ENCODE data around the gene SYNRG.
"Not testable (repeated sequence)": the region's sequence is repeated elsewhere in the genome, so short reads cannot be mapped to it uniquely, and the experiment has no call there.

Gene SYNRG

DNA sequence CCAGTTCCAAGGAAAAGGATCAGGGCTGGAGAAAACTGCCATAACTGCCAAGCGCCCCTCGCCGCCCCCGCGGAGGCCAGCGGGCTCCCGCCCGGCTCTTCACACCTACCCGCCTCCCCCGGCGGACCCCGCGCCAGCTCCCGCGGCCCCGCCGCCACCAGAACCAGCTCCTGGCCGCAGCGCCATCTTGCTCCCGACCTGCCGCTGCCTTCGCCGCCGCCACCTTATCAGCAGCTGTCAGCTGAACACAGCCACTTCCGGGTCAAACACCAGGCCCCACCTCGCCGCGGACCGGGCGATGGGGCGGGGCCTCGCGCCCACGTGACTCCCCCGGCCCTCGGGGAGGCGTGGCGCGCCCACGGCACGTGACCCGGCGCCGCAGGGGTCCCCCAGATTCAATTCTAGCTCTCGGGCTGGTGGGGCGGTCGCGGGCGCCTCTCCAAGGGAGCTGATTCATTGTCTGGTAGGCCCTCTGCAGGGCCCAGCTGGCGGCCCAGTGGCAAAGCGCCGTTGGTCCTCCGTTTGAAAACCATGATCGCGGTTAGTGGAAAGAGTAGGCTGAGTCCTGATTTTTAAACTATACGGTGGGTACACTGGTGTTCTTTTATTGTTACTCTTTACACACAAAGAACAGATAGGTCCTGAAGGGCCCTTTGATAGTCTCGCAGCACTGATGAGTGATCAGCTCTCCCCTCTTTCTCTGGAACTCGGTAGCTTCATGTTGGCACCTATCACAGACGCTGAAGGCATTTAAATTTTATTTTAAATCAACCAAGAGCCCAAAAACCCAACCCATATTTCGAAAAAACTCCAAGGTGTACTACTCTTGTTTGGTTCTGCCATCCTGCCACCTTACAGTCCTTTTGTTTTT, at the start of gene SYNRG:
SYNRG (minus strand) TSS at position 249 of the 871 bp plus-strand sequence; CDS start at position 186, 63 bp downstream.
- peak; percentile 90 to 94 (median 94) for DNase-seq

DNA sequence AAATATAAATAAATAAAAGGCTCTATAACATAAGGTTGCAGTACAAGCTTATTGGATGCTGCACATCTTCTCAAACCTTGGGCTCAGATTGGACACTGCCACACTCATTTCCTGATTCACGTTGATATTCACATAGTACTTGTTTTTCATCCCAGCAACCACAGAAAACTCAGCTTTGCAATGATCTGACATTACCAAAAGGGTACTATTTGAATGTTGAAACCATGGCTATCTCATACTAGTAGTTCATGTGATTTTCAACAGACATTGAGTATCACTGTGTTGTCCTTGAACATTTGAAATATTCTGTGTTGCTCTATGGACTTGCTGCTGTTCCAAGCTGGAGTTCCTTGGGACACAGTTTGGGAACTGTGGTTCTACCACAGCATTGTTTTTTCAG, 48.0 kb upstream of the SYNRG start:
- DNase-seq: no peak

- DNase-seq: no peak
These were observed 42.6 kb upstream of the SYNRG start for GRCh38 chr17:37651849-37652248.

GRCh38 chr17:37650419-37651003, 41.3 kb upstream of the SYNRG start:
- DNase-seq: no peak

DNA sequence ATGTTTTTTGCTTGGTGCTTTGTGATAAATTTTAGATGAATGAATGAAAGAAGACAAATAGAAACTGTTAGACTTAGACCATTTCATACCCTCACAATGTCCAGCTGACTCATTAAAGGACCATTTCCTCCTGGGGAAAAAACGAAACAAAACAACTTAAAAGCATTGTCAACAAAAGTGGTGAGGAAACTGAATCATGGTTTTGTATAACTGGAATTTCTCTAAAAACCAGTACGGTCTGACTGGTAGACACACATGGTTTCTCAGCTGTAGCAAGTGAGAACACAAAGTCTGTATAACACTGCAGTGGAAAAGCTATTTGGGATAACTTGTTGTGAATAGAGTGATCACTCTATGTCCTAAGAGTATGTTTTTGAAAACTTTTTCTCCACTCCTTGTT, 39.3 kb upstream of the SYNRG start:
- DNase-seq: no peak

GRCh38 chr17:37647856-37648255, 38.6 kb upstream of the SYNRG start:
- DNase-seq: no peak

- no peak for DNase-seq
These were observed 34.7 kb upstream of the SYNRG start for GRCh38 chr17:37643869-37644268.

- DNase-seq: peak; percentile 61 to 80 (median 74)
These were observed 34.0 kb upstream of the SYNRG start, which contains the start of gene DDX52 for GRCh38 chr17:37643118-37643766. Gene DDX52 (minus strand): TSS chr17:37643446. CDS start chr17:37643420, 26 bp downstream.

GRCh38 chr17:37642681-37643080, 33.5 kb upstream of the SYNRG start:
- DNase-seq: no peak

- DNase-seq: no peak
These were observed 30.8 kb upstream of the SYNRG start for GRCh38 chr17:37640015-37640414.

- DNase-seq: no peak
These were observed 28.7 kb upstream of the SYNRG start for GRCh38 chr17:37637956-37638355.

GRCh38 chr17:37616430-37616829, 7.2 kb upstream of the SYNRG start:
- not testable (repeated sequence) for DNase-seq

GRCh38 chr17:37614823-37615222, 5.6 kb upstream of the SYNRG start:
- DNase-seq: no peak

DNA sequence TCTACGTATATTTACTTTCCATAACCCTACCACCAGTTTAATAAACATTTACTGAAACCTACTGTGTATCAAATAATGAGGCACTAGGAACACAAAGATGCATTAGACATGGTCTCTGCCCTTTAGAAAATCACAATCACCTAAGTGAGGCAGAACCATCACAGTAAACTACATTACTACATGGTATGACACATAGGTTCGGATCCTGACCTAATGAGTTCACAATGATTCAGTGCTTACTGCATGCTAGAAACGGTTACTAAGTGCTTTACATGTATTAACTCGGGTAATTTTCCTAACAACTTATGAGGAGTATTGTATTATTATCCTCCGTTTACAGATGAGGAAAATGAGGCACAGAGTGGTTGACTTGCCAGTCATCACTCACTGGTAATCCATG, 5.2 kb upstream of the SYNRG start:
- DNase-seq: no peak

DNA sequence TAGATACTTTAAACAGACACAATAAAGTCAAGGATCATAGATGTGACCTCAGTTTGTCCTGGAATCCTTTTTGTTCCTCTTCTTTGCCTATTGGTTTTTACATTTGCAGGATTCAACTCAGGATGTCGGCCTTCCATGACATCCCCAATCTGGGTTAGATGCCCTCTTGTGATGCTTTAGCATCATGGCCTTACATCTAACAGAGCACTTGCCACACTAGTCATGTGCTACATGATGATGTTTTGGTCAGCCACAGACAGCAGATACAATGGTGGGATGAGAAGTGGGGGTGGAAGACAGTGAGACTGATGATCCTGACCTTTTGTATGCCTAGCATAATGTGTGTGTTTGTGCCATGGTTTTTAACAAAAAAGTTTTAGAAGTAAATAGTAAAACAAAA, 1.8 kb upstream of the SYNRG start:
- no peak for DNase-seq

GRCh38 chr17:37610041-37610420, 813 bp upstream of the SYNRG start:
- not testable (repeated sequence) for DNase-seq

DNA sequence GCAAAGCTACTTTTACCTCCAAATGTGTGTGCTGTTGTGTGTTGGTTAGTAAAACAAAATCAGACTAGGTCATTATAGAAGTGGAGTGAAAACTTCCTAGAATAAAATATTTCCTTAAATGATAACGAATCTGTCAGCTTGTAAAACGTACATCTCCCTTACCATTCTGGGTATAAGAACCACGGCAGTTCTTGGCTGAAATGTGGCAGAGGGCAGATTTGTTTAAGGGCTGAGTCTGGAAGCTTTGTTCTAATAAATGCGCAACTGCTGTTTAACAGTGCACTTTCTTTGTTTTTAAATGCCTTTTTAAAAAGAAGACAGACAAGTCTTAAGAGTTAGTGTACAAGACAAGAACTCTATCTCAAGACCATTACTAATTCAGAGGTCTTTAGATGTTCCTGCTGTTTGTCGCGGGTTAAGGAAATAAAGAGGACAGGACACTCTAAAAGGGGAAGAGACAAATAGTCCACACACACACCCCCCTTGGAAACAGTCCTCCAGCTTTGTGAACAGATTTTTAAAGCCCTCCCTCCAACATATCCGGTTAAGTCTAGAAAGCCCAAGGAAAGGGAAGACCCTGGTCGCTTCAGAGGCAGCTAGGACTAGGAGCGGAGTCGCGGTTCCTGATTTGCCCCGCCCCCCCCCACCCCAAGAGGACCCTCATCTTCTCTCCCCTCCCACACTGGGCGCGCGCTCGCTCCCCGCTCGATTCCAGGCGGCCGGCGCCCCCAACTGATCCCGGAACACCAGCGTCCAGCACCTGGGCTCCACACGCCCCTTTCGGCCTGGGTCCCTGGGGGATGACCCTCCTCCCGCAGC, 658 bp downstream of the SYNRG start:
- DNase-seq: peak in 3 of 4 experiments; percentile 30 to 44 (median 36)

DNA sequence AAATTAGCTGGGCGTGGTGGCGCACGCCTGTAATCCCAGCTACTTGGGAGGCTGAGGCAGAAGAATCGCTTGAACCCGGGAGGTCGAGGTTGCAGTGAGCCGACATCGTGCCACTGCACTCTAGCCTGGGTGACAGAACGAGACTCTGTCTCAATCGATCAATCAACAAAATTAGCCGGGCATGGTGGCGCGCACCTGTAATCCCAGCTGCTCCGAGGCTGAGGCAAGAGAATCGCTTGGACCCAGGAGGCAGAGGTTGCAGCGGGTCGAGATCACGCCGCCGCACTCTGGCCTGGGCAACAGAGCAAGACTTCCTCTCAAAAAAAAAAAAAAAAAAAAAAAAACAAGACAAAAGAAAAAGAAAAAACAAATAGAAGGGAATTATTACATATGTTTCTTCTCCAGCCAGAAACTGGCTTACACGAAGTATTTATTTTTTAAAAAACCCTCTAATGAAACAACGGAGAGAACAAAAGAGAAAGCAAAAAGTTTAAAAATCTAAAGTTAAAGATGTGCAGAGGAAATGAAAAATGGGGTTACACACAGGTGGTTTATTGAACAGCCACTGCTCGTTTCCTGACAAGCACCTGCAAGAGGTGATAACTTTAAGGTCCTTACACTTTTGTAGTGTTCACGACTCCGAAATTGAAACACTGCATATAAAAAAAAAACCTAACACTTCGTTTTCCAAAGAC, 1.4 kb downstream of the SYNRG start:
- no peak for DNase-seq

- DNase-seq: no peak
These were observed 3.3 kb downstream of the SYNRG start for GRCh38 chr17:37605813-37606505.

DNA sequence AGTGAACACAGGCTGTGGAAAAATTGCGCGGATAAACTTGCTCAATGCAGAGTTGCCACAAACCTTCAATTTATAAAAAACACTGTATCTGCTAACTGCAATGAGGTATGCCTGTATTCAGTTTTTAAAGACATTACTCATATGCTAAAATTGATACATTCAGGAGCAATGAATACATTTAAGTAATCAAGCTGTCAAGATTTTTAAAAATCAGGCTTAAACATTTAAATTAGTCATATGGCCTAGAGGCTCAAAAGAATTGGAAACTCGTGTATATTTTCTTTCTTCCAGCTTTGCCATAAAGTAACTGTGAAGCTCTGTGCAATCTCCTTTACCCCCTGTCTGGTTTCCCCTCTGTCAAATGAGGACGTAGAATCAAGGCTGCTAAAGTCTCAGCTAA, 4.1 kb downstream of the SYNRG start:
- DNase-seq: no peak

DNA sequence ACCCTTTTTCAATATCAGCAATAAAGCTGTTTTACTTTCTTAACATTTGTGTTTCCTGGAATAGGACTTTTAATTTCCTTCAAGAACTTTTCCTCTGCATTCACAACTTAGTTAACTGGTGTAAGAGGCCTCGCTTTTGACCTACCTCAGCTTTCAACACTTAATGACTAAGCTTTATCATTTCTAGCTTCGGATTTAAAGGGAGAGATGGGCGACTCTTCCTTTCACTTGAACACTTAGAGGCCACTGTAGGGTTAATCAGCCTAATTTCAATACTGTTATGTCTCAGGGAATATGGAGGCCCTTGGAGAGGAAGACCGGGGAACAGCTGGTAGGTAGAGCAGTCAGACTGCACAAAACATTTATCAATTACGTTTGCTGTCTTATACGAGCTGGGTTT, 4.7 kb downstream of the SYNRG start:
- no peak for DNase-seq

GRCh38 chr17:37598145-37598544, 11.1 kb downstream of the SYNRG start:
- DNase-seq: no peak

All from activated CD4-positive, CD25-positive, alpha-beta regulatory T cell (primary cell).